Muscle of arm (tissue), 12 donors: Measurements from ENCODE around the gene GTF2F2. TPM values are rescaled to one million over a fixed set of nuclear protein-coding genes. Genes with fewer than 3 reads are reported as not detected.
"Not testable (repeated sequence)": the region's sequence is repeated elsewhere in the genome, so short reads cannot be mapped to it uniquely, and the experiment has no call there.

Experiments used
- DNase-seq: peaks from one replicate; pipeline ENCODE4 v3.0.0-alpha.2; 2013
- polyA plus RNA-seq, 12 donors: library from polyadenylated mRNA; unstranded; fragments of 120-200 nt; gene quantifications; one replicate each; pipeline ENCODE4 v1.2.1, GENCODE V29; 2013; ENCODE audit not compliant: insufficient read length in 12 of 12

Gene GTF2F2
- polyA plus RNA-seq, 12 donors = 8.9 to 22.8 (median 19.7) TPM; not detected in 1

DNA sequence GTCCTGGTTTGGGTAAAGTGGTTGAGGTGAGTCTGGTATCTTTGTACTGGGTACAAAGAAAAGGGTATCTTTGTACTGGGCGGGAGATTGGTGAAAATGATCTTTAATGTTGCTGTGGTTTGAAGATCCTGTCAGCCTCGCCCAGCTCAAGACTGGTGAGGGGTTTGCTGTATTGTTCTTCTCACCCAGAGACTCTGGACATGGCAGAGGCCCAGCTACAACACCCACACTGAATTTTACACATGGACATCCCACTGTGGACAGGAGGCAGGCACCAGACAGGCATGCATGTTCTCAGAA is 177.8 kb downstream of the GTF2F2 start:
- no peak for DNase-seq

DNA sequence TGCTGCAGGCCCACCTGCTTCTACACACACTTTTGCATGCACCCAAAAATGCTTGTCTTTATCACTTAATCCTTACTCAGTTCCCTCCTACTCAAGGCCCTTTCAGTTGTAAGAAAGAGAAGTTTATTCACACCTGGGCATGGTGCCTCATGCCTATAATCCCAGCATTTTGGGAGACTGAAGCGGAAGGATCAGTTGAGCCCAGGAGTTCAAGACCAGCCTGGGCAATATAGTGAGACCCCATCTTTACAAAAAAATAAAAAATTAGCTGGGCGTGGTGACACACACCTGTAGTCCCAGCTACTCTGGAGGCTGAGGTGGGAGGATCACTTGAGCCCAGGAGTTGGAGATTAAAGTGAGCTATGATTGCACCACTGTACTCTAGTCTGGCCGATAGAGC is 178.2 kb downstream of the GTF2F2 start:
- DNase-seq = not testable (repeated sequence)

DNA sequence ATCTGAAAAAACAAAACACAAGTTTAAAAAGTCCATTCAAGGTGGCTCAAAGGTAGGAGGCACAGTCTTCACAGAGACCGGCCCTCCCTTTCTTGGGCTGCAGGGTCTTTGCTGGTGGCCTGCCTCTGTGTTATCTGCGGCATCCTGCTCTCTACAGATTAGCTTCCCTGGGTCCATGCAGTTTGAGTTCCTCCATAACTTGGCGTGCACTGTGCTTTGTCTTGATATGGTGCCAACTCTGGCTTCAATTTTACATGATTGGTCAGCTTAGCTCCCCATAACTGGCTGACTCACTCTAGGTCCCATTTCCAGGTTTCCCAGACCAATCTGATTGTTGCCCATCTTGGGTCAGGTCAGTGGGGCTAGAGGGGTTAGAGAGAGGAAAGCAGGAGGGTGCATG is 178.9 kb downstream of the GTF2F2 start:
- no peak for DNase-seq

DNA sequence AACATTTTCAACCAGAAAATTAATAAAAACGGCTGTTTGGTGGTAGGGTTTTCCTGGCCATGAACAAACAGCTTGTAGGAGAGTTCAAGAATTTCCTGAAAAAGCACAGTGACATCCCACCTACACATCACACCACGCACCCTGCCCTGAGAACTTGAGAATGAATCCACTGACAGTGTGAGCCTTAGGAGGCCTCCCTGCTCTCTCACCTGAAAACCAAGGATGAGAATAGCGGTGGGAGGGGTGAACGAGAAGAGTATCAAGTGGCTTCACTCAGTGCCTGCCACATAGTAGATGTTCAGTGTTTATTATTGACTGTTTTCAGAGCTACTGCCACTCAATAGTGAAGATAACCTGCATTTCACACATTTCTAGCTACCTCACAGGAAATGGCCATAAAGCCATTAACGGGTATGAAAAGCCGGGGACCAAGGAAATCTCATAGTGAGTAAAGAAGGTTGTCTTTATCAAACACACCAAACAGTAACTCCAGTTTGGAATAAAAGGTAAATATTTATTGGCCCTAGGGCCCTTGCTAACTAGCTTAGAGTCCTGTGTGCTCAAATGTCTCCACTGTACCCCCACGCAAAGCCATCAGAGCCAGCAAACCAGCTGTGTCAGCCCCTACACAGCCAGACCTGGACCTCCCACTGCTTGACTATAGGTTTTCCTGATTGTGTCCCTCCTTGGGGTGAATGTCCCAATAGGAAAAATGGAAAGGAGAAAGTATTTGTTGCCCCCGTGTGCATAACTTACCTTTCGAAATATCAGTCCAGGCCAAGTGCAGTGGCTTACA is 180.1 kb downstream of the GTF2F2 start:
- no peak for DNase-seq

DNA sequence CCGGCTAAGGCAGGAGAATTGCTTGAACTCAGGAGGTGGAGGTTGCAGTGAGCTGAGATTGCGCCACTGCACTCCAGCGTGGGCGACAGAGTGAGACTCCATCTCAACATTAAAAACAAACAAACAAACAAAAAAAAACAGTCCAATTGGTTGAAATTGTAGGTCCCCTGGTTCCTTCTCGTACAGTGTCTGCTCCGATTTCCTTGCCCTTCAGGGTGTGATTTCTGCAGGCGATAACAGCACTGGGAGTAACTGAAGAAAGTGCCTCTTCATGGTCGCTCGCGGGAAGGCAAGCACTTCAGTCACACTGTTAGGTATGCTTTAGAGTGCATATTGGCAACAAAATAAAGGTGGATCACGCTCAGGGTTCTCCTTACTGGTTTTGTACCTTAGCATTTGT is 181.0 kb downstream of the GTF2F2 start:
- DNase-seq = no peak

DNA sequence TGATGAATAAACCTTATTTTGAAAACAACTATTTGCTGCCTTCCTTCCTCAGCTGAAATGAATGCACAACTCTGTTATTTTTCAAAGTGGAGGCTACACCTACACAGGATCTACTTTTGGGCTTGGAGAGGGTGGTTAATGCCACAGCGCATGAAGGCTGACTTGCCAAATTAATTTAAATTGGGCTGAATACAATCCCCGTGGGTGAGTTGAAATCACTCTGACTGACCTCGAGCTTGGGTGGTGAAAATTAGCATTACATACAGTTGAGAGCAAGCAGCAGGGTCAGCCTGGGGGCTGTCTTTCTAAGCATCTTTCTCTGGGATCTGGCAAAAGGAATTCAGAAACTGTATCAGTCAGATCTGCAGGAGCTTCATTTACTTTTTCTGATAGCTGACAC is 182.2 kb downstream of the GTF2F2 start:
- no peak for DNase-seq

DNA sequence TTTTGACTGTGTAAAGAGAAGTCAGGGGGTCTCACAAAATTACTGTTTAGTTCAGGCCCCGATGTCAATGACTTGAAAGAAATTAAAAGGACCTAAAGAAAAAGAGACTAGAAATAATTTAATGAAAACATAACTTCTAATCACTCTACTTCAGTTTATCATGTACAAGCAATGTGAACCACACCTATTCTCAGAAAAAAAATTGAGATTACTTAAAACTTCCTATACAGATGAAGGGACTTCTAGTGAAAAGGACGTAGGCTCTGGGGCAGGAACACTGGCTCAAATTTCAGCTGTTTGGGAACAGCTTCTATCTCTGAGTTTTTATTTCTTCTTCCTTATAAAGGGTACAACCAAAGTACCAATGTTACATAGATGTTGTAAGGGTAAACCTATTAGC is 182.7 kb downstream of the GTF2F2 start:
- no peak for DNase-seq

DNA sequence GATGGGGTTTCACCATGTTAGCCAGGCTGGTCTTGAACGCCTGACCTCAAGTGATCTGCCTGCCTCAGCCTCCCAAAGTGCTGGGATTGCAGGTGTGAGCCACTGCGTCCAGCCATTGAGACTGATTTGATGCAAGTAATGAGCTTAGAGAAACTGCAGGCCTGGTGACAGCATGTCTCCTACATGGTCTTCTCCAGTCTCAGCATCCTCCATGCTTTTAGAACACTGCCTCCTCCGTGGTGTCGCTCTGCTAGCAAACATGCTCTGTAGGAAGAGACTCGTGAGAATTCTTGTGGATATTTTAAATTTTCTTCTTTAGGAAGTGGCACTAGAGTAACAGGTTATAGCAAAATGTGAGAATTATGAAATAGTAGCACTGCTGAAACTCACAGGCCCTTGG is 183.6 kb downstream of the GTF2F2 start:
- no peak for DNase-seq

DNA sequence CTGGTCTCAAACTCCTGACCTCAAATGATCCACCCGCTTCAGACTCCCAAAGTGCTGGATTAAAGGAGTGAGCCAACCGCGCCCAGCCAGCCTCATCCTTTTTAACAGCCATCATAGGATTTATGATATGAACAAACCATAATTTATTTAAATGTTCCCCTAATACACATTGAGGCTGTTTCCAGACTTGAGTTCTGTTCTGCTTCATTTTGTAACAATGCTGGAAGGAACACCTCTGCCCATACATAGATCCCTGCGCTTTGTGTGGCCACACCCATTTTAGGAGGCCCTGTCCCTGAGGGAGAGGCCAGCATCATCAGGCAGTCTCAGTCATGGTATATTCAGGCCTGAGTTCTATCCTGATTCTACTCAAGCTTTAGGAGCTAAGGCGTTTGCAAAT is 184.8 kb downstream of the GTF2F2 start:
- DNase-seq = no peak

DNA sequence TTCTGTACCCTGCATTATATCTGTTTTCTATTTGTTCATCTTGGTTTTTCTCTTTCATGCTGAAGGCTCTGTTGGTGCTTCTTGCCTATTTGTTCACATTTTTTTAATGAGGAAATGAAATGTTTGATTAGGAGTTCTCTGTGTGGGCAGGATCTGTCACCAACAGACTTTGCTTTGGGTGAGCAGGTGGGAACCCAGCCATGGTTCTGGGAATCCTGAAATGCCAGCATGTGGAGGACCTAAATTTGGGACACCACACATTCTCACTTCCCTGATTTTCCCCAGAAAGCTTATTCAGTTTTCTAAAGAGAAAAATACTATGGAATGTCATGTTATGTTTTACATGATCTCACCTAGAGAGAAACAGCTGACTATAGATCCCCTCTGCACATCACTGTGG is 186.7 kb downstream of the GTF2F2 start:
- DNase-seq = no peak

DNA sequence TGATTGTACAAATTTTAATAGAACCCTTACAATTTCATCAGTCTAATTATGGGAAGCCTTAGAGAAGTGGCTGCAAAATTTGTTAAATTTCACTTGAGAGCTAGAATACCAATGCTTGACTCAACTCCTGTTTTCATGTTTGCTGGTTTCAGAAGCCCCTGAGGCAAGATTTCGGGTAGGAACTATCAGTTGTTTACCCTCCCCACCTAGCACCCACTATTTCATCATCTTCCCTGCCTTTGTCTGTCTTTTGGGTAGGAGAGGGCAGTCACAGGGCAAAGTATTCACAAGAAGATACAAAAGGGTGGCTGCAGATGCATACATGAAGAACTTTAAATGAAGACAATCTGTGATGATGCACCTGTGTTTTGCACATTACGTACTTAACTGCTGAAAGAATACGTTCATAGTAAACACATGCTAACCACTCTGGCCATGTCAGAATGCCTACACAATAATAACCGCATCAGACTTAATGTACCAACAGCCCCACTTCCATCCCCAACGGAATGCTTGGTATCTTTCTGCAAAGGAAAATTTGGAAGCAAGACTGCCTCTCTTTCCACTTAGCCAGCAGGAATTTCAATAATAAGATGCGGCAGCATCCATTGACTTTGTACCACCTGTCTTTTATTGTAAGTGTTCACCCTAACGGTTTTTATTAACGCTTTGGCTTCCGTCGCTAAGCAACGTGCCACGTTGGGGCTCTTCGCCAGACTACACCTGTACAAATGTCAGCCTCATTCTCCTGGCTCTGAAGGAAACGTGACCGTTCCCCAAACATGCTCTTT is 190.2 kb downstream of the GTF2F2 start:
- no peak for DNase-seq

DNA sequence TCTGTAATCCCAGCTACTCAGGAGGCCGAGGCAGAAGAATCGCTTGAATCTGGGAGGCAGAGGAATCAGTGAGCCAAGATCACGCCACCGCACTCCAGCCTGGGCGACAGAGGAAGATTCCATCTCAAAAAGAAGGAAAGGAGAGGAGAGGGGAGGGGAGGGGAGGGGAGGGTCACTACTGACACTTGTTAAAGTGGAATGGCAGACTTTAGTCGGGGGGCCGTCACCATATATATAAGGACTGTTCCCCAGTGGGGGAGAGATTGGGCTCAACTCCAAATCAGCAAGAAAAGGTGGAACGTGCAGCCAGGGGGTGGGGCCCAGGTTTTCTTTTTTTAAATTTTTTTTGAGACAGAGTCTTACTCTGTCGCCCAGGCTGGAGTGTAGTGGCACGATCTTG is 194.5 kb downstream of the GTF2F2 start:
- DNase-seq = no peak

DNA sequence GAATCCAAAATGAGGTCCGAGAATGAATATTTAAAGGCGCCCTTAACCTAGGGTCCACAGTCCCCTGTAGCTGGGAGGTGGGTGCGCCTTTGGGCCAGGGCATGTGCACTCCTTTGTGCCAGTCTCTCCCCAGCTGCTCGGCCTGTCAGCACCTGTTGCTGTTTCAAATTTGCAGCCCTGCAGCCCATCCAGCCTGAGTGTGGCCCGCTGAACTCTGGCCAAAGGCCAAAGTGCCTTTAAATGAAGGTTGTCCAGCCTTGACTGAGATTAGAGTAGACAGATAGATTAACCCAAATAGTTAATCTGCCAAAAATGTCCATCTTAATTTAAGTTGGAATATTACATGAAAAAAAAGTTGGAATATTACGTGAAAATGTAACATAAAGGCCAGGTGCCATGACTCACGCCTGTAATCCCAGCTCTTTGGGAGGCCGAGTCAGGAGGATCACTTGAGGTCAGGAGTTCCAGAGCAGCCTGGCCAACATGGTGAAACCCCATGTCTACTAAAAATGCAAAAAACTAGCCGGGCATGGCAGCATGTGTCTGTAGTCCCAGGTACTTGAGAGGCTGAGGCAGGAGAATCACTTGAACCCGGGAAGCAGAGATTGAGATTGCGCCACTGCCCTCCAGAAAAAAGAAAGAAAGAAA is 195.3 kb downstream of the GTF2F2 start:
- DNase-seq = no peak

DNA sequence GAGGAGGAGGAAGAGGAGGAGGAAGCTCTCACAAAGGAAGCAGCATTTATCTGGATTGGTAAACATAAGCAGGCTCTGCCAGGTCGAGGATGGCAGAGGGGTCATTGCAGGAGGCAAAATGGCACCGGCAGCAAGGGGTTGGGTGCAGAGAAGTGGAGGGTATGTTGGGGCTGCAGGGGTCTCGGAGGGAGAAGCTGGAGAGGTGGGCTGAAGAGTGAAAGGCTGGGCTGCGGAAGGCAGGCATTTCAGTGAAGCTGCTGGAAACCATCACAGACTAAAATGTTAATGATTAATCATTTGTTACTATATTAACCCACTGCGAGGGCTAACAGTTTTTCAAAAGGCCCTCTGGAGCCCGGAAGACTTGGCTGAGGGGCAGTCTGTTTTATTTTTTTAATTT is 196.0 kb downstream of the GTF2F2 start:
- DNase-seq = no peak

DNA sequence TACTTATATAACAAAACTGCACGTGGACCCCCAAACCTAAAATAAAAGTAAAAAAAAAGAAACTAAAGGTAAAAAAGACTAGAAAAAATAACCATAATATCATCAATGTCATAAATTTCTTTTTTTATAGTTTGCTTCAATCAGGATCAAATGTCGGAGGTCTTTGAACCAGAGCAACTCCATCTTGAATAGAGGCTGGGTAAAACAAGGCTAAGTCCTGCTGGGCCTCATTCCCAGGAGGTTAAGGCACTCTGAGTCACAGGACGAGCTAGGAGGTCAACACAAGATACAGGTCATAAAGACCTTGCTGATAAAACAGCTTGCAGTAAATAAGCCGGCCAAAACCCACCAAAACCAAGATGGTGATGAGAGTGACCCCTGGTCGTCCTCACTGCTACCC is 196.7 kb downstream of the GTF2F2 start:
- DNase-seq = no peak

DNA sequence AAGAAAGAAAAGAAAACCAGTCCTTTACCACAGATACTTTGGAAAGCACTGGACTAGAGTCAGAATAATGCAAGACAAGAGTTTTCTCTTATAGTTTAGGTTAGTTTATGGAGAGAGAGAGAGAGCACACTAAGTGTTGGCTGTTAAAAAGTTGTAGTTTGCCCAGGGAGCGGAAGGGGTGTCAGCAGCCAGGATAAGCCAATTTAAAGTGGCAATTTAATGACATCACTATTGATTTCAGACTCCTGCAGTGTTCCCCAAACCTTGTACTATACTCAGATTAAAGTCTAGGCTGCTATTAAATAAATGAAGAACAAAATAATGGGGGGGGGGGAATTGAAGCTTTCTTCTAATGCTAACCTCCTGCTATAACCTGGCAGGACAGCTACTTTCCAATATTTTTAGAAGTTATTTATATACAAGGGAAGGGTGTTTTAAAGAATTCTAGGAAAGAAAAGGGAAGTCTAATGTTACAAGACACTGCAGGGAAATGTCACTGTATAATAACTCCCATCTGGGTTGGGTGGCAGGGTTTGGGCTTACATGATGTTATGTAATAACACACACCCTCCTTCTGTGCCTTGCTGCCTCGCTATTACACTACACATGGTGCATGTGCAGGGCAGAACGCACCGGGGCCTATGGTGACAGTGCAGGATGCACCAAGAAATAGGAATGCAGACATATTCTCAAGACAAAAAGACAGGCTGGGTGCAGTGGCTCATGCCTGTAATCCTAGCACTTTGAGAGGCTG is 200.7 kb downstream of the GTF2F2 start:
- DNase-seq = no peak

DNA sequence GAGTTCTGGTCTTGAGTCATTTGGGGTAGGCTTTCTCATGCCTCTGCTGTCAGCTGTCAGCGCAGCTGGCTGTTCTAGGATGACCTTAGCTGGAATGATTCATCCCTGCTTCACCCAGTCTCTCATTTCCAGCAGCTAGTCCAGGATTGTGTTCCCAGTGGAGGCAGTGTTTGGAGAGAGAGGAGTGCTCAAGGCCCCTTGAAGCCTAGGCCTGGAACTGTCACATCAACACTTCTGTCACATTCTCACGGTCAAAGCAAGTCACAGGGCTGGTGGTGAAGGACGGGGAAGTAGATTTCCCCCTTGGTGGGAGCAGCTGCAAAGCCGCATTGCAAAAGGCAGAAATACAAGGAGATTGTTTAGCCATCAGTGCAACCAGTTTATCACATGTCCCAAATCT is 205.5 kb downstream of the GTF2F2 start:
- DNase-seq = peak; percentile 65

DNA sequence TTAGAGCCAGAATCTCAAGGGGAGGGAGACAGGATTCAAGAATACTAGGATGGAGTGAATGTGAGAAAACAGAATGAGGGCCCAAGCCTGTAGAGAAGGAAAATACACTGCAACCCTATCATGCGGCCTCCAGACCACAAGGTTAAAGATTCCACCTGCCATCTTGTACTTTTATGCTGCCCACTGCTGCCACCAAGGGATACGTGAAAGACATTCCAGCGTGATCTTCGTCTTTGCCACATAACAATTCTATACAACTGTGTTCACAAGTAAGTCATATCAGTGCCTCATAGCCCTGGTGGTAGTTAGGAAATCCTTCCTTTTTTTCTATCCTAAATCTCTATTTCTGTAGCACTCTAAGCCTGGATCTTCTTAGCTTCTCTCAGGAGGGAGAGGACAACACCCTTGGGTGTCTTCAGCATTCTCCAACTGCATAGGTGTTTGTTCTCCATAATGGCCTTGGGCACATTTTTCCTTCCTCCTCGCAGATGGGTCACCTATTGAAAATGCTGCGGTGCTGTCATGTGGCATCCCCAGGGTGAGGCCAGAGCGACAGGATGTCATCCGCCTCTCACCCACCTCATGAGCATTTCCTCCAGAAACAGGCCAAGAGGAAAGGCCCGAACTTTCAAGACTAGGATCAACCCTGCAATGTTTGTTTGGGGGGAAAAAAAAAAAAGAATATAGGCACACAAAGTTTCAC is 207.1 kb downstream of the GTF2F2 start:
- no peak for DNase-seq

DNA sequence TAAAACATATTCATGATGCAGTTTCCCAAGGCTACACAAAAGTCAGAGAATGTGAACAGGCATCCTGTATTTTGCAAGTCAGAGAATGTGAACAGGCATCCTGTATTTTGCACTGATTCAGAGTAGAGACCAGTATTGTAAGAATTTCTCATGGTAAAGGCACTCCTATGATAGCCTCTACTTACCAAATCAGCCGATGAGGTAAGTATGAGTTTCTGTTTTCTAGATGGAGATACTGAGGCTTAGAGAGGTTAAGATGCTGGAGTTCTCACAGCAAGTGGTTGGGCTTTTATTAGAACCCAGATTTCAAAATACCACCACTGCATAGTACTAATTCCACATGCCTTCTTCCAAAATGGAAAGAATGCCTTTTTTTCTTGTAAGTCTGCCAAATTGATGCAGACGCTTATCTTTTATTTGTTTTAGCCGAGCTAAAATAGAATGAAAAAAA is 208.4 kb downstream of the GTF2F2 start:
- no peak for DNase-seq

DNA sequence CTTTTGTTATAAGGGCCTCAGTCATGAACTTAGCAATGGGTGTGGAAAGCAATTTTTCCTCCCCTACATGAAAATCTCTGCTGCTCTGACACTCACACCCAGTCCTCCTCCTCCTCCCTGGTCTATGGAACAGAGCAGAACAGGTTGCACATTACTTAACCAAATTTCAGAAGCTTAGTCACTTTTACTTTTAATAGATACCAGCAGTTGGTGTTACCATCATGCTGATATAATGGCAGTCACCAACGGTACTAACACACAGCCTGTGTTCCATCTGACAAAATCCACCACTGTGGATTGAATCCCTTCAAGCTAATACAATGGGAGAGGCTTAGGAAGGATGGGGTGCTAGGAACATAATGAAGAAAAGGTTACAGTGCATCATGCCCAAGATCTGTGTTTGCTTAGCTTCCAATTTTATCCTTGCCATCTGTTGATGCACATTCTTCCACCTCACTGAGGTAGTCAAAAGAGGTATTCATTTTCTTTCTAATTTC is 210.9 kb downstream of the GTF2F2 start:
- DNase-seq = no peak

DNA sequence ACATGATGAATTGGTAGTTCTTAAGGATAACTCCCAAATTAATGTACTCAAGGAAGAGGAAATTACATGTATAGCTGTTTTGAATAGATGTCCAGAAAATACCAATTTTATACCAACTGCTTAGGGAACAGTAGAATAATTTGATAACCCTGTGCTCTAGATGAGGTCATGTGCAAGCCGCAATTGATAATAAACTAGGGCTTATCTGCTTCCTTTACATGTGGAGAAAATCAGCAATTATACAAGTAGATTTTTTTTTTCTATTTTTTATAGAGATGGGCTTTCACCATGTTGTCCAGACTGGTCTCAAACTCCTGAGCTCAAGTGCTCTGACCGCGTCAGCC is 211.4 kb downstream of the GTF2F2 start:
- DNase-seq = no peak
